ENCODE measurements around the gene CLMN.

- TF ChIP-seq, protein P1, sequence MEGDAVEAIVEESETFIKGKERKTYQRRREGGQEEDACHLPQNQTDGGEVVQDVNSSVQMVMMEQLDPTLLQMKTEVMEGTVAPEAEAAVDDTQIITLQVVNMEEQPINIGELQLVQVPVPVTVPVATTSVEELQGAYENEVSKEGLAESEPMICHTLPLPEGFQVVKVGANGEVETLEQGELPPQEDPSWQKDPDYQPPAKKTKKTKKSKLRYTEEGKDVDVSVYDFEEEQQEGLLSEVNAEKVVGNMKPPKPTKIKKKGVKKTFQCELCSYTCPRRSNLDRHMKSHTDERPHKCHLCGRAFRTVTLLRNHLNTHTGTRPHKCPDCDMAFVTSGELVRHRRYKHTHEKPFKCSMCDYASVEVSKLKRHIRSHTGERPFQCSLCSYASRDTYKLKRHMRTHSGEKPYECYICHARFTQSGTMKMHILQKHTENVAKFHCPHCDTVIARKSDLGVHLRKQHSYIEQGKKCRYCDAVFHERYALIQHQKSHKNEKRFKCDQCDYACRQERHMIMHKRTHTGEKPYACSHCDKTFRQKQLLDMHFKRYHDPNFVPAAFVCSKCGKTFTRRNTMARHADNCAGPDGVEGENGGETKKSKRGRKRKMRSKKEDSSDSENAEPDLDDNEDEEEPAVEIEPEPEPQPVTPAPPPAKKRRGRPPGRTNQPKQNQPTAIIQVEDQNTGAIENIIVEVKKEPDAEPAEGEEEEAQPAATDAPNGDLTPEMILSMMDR (IDR thresholded peaks at IDR 0.05; ENCODE audit: low read length), result no peak
- TF ChIP-seq EZH2 (IDR thresholded peaks at IDR 0.05; ENCODE audit: borderline replicate concordance, low read length), result no peak
These were observed at the start of gene CLMN for GRCh38 chr14:95319312-95320077.
